ENCODE data around the gene SLC2A8.
A peak's percentile ranks its signal among the peaks of the same experiment; 100 is the strongest.

SLC2A8 gene

GRCh38 chr9:127444283-127444920 is 47.4 kb downstream of the SLC2A8 start:
- DNase-seq = no peak

GRCh38 chr9:127444921-127445850 is 48.2 kb downstream of the SLC2A8 start:
- no peak for DNase-seq

GRCh38 chr9:127445851-127446712 is 49.1 kb downstream of the SLC2A8 start:
- no peak for DNase-seq

GRCh38 chr9:127446713-127447415 is 49.9 kb downstream of the SLC2A8 start:
- no peak for DNase-seq

GRCh38 chr9:127447416-127448111 is 50.6 kb downstream of the SLC2A8 start:
- no peak for DNase-seq

- DNase-seq = no peak
Observed at GRCh38 chr9:127448112-127448805, 51.3 kb downstream of the SLC2A8 start.

GRCh38 chr9:127449332-127449966 is 52.5 kb downstream of the SLC2A8 start:
- no peak for DNase-seq

GRCh38 chr9:127450243-127450760 is 53.3 kb downstream of the SLC2A8 start:
- DNase-seq = no peak

GRCh38 chr9:127450830-127451607 is 54.0 kb downstream of the SLC2A8 start, which contains the start of the genes LRSAM1 and RPL12:
LRSAM1 (plus strand) TSS chr9:127451510; CDS start chr9:127454528, 3,018 bp downstream.
RPL12 (minus strand) TSS chr9:127451406; CDS start chr9:127451317, 89 bp downstream.
- peak; percentile 87 for DNase-seq

- no peak for DNase-seq
Observed at GRCh38 chr9:127451608-127451857, 54.6 kb downstream of the SLC2A8 start.

GRCh38 chr9:127451858-127452656 is 55.1 kb downstream of the SLC2A8 start:
- DNase-seq = no peak

GRCh38 chr9:127452691-127453090 is 55.7 kb downstream of the SLC2A8 start:
- DNase-seq = no peak

GRCh38 chr9:127455324-127455992 is 58.5 kb downstream of the SLC2A8 start:
- DNase-seq = no peak

- no peak for DNase-seq
Observed at GRCh38 chr9:127457191-127457878, 60.4 kb downstream of the SLC2A8 start.

All from NCI-H1417 treated with DMSO at 0.1 percent for 48 hours (cell line).